Kidney epithelial cell (primary cell): ENCODE data around the gene ACKR3. TPM values are rescaled to one million over a fixed set of nuclear protein-coding genes. Genes with fewer than 3 reads are reported as not detected.

Source experiments
- DNase-seq: peaks from one replicate; pipeline ENCODE4 v3.0.0-alpha.2; 2010; ENCODE audit warnings: low read depth
- H3K27me3 ChIP-seq: 2 replicates; pipeline ENCODE4 v1.6.0; 2011; ENCODE audit warnings: low read length; ENCODE audit not compliant: control insufficient read depth, insufficient read depth
- H3K36me3 ChIP-seq: 2 replicates; pipeline ENCODE4 v1.5.1; 2011; ENCODE audit warnings: low read length; ENCODE audit not compliant: control insufficient read depth, insufficient read depth
- H3K4me3 ChIP-seq: 2 replicates; pipeline ENCODE4 v1.5.1; 2011; ENCODE audit warnings: low read depth, mild to moderate bottlenecking, control low read depth, low read length
- total RNA-seq: library from RNA; depleted of rRNA; stranded (reverse); fragments of >200 nt; gene quantifications from 2 replicates; pipeline ENCODE4 v1.2.3, GENCODE V29; 2015
- TF ChIP-seq, protein P1 (sequence below): IDR thresholded peaks from 2 replicates; pipeline ENCODE4 v1.5.1; 2011; ENCODE audit warnings: mild to moderate bottlenecking, moderate library complexity, low read length, control low read depth, inconsistent platforms; ENCODE audit not compliant: insufficient read depth, poor library complexity, severe bottlenecking

ACKR3 gene
- total RNA-seq, 1 donor from 2014 or later: 1.2 TPM

DNA sequence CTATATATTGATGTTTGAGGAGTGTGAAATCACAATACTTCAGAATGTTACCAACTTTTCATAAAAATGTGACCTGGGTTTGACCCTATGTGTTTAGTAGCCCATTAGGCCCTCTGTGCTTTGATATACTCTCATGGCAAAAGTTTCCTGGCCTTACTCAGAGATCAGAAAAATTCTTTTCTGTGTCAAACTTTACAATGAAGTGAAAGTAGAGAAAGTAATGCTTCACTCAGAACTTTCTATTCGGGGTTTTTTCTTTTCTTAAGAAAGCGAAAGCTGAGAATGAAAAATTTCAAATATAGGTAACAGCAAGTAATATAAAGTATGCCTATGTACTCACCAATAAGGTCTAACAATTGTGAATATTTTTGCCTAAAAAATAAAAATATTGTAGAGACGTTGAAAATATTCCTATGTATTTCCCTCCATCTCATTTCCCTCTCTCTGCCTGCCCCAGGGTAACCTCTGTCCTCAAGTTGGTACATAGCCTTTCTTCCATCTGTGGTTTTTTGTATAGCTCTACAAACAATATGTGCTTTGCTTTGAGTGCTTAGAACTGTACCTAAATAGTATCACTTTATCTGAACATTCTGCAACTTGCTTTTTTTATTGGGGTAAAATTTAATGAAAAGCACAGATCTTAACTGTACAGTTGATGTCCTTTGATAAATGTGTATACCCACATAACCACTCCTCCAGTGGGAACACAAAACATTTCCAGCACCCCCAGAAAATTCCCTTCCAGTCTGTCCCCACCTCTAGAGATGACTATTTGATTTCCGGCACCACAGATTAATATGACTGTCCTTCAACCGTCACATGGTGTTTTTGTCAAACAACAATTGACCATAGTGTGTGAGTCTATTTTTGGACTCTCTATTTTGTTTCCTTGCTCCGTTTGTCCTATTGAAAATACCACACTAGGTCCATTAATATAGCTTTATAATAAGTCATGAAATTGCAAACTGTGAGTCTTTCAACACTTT, 10.3 kb upstream of the ACKR3 start:
- TF ChIP-seq, protein P1, sequence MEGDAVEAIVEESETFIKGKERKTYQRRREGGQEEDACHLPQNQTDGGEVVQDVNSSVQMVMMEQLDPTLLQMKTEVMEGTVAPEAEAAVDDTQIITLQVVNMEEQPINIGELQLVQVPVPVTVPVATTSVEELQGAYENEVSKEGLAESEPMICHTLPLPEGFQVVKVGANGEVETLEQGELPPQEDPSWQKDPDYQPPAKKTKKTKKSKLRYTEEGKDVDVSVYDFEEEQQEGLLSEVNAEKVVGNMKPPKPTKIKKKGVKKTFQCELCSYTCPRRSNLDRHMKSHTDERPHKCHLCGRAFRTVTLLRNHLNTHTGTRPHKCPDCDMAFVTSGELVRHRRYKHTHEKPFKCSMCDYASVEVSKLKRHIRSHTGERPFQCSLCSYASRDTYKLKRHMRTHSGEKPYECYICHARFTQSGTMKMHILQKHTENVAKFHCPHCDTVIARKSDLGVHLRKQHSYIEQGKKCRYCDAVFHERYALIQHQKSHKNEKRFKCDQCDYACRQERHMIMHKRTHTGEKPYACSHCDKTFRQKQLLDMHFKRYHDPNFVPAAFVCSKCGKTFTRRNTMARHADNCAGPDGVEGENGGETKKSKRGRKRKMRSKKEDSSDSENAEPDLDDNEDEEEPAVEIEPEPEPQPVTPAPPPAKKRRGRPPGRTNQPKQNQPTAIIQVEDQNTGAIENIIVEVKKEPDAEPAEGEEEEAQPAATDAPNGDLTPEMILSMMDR: no peak
- peaks cover 4% of the 10 kb centered on the region for H3K27me3 ChIP-seq
- no peak for DNase-seq
- H3K4me3 ChIP-seq: no peak overlapping the region
- no peaks in the 10 kb centered on the region for H3K36me3 ChIP-seq

DNA sequence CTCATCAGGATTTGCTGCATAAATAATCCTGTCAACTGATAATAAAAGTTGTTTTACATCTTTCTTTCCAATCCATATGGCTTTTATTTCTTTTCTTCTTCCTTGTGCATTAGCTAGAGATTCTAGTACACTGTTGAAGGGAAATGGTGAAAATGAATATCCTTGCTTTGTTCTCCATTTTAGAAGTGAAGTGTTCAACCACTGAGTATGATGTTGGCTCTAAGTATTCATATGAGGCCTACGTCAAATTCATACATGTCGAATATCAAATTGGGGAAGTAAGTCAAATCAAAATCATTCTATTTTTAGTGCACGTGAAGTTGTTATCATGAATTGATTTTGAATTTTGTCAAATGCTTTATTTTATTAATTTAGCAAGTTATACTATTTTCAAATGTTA, 7.8 kb upstream of the ACKR3 start:
- no peak for DNase-seq
- Histone ChIP-seq H3K27me3 (peaks cover 11% of the 10 kb centered on the region), H3K4me3 (no peak overlapping the region), H3K36me3 (no peaks in the 10 kb centered on the region)
- TF ChIP-seq, protein P1: no peak

DNA sequence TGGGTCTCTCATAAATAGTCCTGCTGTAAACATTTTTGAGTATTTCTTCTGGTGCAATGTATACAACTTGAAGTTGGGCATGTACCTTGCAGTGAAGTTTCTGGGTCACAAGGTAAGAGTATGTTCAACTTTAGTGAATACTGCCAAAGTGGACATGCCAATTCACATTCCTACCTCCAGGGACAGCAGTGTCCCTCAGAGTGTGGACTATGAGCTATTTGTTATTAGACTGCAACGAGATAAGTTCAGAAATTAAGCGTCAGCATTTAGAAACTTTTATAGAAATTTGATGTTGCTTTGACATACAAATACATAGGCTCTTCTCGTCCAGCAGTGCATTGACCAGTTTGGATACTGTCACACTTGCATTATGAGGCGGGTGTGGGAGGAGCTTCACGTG, 7.2 kb upstream of the ACKR3 start:
- Histone ChIP-seq H3K36me3 (no peaks in the 10 kb centered on the region), H3K27me3 (peaks cover 12% of the 10 kb centered on the region), H3K4me3 (no peak overlapping the region)
- no peak for DNase-seq
- TF ChIP-seq, protein P1: peak; percentile 65

DNA sequence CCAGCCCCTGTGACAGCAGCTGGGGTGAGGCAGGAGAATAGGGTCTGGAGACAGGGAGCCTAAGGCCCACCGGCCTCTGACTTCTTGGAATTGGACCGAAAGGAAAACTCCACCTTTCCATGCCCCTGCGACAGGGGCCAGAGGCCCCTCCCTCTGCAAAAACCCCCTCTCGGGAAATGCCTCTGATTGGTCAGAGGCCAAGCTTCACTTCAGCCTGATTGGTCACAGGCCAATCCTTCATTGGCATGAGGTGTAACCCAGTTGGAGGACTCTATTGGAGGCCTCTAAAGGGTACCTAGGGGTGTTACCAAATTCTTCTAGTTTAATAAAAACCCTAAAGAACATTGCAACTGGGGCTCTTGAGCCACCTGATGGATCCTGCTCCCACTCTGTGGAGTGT, 5.7 kb upstream of the ACKR3 start:
- peaks cover 23% of the 10 kb centered on the region for H3K27me3 ChIP-seq
- no peak for DNase-seq
- no peak overlapping the region for H3K4me3 ChIP-seq
- no peaks in the 10 kb centered on the region for H3K36me3 ChIP-seq
- TF ChIP-seq, protein P1: no peak

DNA sequence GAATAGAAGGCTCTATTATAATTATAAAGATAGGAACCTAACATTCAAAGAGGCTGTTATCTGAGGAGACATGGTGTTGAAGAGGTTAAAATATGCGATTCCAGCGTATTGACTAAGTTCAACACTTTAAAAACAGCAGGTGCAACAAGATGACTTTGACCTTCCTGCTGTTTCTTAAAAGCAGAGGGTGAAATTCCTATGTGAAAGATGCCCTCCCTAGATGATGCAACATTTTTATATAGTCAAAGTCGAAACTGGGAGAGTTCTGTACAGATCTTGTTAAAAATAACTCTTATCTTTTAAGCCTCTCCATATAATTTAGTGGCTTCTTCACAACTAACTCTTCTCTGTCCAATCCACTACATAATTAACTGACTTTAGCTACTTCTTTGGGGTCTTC, 4.4 kb upstream of the ACKR3 start:
- H3K36me3 ChIP-seq: no peaks in the 10 kb centered on the region
- TF ChIP-seq, protein P1: no peak
- H3K4me3 ChIP-seq: no peak overlapping the region

More for the DNA sequence above, 4.4 kb upstream of the ACKR3 start:
- no peak for DNase-seq
- H3K27me3 ChIP-seq: peaks cover 28% of the 10 kb centered on the region
